IPS-18a (cell line): ENCODE measurements around the gene B3GNT3.
"Not testable (repeated sequence)": the region's sequence is repeated elsewhere in the genome, so short reads cannot be mapped to it uniquely, and the experiment has no call there.

Experiments used
- H3K27ac ChIP-seq: one replicate; pipeline ENCODE4 v1.5.1; 2013; ENCODE audit warnings: low read length
- H3K27me3 ChIP-seq: one replicate; pipeline ENCODE4 v1.6.1; 2013; ENCODE audit warnings: mild to moderate bottlenecking, low read length; ENCODE audit not compliant: control insufficient read depth, insufficient read depth
- H3K36me3 ChIP-seq: one replicate; pipeline ENCODE4 v1.6.1; 2013; ENCODE audit warnings: low read depth, low read length; ENCODE audit not compliant: control insufficient read depth
- H3K4me1 ChIP-seq: one replicate; pipeline ENCODE4 v1.6.1; 2013; ENCODE audit warnings: low read depth, low read length; ENCODE audit not compliant: control insufficient read depth
- H3K4me3 ChIP-seq: one replicate; pipeline ENCODE4 v1.5.1; 2013; ENCODE audit warnings: low read length
- H3K9ac ChIP-seq: one replicate; pipeline ENCODE4 v1.6.1; 2013; ENCODE audit warnings: mild to moderate bottlenecking, low read length, moderate library complexity
- H3K9me3 ChIP-seq: one replicate; pipeline ENCODE4 v1.6.1; 2013; ENCODE audit warnings: low read depth, low read length; ENCODE audit not compliant: control insufficient read depth

Gene B3GNT3

GRCh38 chr19:17788632-17789031 lies 6.3 kb upstream of the B3GNT3 start:
- Histone ChIP-seq H3K4me3 (no peak overlapping the region), H3K36me3 (no peaks in the 10 kb centered on the region), H3K4me1 (no peaks in the 10 kb centered on the region), H3K27ac (no peak overlapping the region), H3K27me3 (no peaks in the 10 kb centered on the region), H3K9ac (no peak overlapping the region), H3K9me3 (no peaks in the 10 kb centered on the region)

DNA sequence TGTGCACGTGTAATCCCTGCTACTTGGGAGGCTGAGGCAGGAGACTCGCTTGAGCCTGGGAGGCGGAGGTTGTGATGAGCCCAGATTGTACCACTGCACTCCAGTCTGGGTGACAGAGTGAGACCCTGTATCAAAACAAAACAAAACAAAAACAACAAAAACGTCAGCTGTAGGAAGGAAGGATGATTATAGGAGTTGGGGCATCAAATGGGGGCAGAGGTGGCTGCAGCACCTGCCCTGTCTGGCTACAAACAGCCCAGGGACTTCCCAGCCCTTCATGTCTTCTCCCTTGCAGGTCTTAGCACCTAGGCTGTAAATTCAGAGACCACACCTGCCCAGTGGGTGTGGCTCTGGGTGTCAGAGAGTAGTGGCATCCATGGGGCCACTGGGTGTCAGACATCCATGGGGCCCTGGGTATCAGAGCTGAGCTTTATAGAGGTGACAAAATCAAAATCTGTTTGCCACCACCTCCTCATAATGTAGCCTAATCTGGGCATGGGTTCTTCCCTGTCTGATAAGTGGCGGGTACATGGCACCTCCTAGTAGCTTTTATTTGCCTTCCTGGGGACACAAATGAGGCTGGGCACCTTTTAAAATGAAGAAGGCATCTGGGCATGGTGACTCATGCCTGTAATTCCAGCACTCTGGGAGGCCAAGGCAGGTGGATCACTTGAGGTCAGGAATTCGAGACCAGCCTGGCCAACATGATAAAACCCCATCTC lies 4.7 kb upstream of the B3GNT3 start:
- H3K4me3 ChIP-seq = no peak overlapping the region
- no peak overlapping the region for H3K27ac ChIP-seq
- H3K9ac ChIP-seq = no peak overlapping the region
- H3K9me3 ChIP-seq = no peaks in the 10 kb centered on the region
- no peaks in the 10 kb centered on the region for H3K4me1 ChIP-seq
- H3K27me3 ChIP-seq = peaks cover 13% of the 10 kb centered on the region
- H3K36me3 ChIP-seq = no peaks in the 10 kb centered on the region

- H3K27me3 ChIP-seq = peaks cover 20% of the 10 kb centered on the region
- H3K9me3 ChIP-seq = no peaks in the 10 kb centered on the region
- H3K9ac ChIP-seq = no peak overlapping the region
- no peak overlapping the region for H3K27ac ChIP-seq
- no peaks in the 10 kb centered on the region for H3K36me3 ChIP-seq
- no peaks in the 10 kb centered on the region for H3K4me1 ChIP-seq
- H3K4me3 ChIP-seq = no peak overlapping the region
These were observed 567 bp upstream of the B3GNT3 start for GRCh38 chr19:17794412-17794730.

GRCh38 chr19:17795495-17795856 lies 538 bp downstream of the B3GNT3 start:
- H3K27ac ChIP-seq = no peak overlapping the region
- H3K9ac ChIP-seq = no peak overlapping the region
- no peaks in the 10 kb centered on the region for H3K9me3 ChIP-seq
- no peaks in the 10 kb centered on the region for H3K4me1 ChIP-seq
- H3K4me3 ChIP-seq = peak overlapping the region; percentile 65
- H3K27me3 ChIP-seq = peaks cover 20% of the 10 kb centered on the region
- no peaks in the 10 kb centered on the region for H3K36me3 ChIP-seq

DNA sequence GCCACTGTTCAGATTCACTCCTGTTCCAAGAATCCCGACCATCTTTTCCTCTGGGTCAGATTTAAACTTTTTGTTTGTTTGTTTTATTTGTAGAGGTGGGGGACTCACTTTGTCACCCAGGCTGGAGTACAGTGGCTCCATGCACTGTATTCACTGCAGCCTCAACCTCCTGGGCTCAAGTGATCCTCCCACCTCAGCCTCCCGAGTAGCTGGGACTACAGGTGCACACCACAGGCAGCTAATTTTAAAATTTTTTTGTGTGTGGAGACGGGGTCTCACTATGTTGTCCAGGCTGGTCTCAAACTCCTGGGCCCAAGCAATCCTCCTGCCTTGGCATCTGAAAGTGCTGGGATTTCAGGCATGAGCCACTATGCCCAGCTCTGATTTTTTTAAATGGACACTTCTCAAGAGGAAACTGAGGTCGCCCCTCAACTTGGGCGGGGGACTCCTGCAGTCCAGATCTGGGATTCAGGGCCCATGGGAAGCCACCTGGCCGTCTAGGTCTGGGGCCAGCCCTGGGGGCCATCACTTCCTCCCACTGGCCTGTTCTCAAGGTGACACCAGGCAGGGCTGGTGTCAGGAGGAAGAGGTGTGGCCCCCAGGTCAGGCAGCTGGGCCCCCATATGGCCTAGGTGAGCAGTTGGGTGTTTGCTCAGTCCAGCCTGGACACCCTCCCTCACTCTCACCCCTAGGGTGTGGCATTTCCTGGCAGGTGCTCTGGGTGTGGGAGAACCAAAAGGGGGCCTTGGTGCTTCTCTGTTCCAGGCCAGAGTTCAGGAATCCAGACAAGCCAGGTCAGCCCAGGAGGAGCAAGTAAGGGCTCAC lies 1.3 kb downstream of the B3GNT3 start:
- Histone ChIP-seq H3K27me3 (peaks cover 20% of the 10 kb centered on the region), H3K4me1 (no peaks in the 10 kb centered on the region), H3K9me3 (no peaks in the 10 kb centered on the region), H3K4me3 (no peak overlapping the region), H3K27ac (no peak overlapping the region), H3K9ac (no peak overlapping the region), H3K36me3 (no peaks in the 10 kb centered on the region)

DNA sequence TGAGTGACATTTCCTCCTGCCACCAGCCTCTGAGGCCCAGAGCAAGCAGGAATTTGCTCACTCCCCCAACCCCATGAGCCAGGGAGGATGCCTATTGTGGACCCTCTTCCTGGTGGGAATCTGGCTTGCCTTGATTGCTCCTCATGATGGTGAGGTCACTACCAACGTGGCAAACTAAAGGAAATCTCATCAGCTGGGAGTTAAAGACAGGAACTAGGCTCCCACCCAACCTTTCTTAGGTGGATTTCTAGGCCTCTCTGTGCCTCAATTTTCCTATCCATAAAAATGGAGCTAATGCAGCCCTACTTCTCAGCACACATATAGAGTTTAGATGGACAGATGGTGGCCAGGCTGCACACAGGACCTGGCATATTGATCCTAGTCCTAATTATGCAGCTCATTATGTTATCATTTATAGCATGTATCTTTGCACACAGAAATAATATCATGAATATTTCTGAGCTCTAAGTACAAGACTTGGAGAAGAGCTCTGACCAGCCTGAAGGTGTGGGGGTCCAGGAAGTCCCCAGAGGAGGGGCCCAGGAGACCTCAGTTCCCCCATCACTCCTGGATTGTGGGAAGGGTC lies 2.0 kb downstream of the B3GNT3 start:
- Histone ChIP-seq H3K9me3 (no peaks in the 10 kb centered on the region), H3K27me3 (peaks cover 20% of the 10 kb centered on the region), H3K36me3 (no peaks in the 10 kb centered on the region), H3K4me3 (no peak overlapping the region), H3K9ac (no peak overlapping the region), H3K27ac (no peak overlapping the region), H3K4me1 (no peaks in the 10 kb centered on the region)

GRCh38 chr19:17797424-17798201 lies 2.7 kb downstream of the B3GNT3 start:
- Histone ChIP-seq H3K36me3 (no peaks in the 10 kb centered on the region), H3K9ac (no peak overlapping the region), H3K4me1 (no peaks in the 10 kb centered on the region), H3K4me3 (no peak overlapping the region), H3K27ac (no peak overlapping the region), H3K27me3 (peaks cover 20% of the 10 kb centered on the region), H3K9me3 (no peaks in the 10 kb centered on the region)

- H3K27me3 ChIP-seq = peaks cover 20% of the 10 kb centered on the region
- H3K36me3 ChIP-seq, H3K9me3 ChIP-seq, H3K4me1 ChIP-seq, H3K9ac ChIP-seq, H3K4me3 ChIP-seq, H3K27ac ChIP-seq: not testable (repeated sequence)
These were observed 3.7 kb downstream of the B3GNT3 start for GRCh38 chr19:17798599-17798998.

DNA sequence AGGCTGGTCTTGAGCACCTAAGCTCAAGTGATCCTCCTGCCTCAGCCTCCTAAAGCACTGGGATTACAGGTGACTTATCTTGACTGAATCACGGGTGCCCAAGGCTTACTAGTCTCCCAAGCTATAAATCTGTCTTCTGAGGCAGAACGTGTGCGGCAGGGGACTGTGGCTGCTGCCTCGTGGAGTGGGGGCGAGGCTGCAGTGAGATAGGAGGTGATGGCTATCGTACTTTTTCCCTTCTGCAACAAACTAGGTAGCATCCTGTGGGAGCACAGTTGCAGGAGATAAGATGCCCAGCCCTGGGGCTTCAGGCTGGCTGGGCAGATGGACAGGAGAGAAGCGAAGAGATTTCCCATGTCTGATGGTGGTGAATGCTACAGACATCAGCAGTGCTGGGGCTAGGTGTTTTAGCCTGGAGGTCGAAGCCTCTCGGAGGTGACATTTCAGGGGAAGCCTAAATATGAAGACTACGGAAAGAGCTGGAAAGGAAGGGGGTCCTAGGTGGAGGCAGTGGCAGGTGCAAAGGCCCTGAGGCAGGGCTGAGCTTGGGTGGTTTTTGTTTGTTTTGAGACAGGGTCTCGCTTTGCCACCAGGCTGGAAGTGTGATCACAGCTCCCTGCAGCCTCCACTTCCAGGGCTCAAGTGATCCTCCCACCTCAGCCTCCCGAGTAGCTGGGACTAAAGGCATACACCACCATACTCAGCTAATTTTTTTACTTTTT lies 7.4 kb downstream of the B3GNT3 start:
- Histone ChIP-seq H3K27ac (no peak overlapping the region), H3K9ac (no peak overlapping the region), H3K4me3 (no peak overlapping the region), H3K9me3 (no peaks in the 10 kb centered on the region), H3K4me1 (no peaks in the 10 kb centered on the region), H3K27me3 (no peaks in the 10 kb centered on the region), H3K36me3 (no peaks in the 10 kb centered on the region)

DNA sequence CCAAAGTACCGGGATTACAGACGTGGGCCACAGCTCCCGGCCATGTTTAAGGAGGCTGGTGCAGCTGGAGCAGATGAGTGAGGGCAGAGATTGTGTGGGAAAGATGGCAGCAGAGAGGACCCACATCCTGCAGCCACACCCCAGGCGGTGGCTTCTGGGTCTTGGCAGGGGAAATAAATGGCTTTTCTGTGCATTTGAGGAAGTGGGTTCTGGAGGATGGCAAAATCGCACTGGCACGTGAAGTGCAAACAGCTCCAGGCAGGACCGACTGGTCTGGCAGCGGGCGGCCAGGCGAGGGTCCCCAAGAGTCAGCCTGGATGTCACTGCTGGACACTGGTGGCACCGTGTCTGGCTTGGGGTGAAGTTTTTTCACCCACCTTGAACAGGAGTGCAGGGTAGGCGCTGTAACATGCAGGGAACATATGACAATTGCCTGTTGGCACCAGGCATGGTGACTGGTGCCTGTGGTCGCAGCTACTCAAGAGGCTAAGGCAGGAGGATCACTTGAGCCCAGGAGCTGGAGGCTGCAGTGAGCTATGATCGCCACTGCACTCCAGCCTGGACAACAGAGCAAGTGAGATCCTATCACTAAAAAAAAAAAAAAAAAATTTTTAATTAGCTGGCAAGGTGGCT lies 8.4 kb downstream of the B3GNT3 start:
- H3K27me3 ChIP-seq = no peaks in the 10 kb centered on the region
- H3K36me3 ChIP-seq = no peaks in the 10 kb centered on the region
- H3K4me1 ChIP-seq = no peaks in the 10 kb centered on the region
- no peak overlapping the region for H3K4me3 ChIP-seq
- H3K9me3 ChIP-seq = no peaks in the 10 kb centered on the region
- H3K9ac ChIP-seq = no peak overlapping the region
- H3K27ac ChIP-seq = no peak overlapping the region
